Activated CD8-positive, alpha-beta memory T cell treated with anti-CD3 and anti-CD28 coated beads for 36 hours (primary cell): ENCODE results near the gene RCSD1. TPM values are rescaled to one million over a fixed set of nuclear protein-coding genes. Genes with fewer than 3 reads are reported as not detected.
"Not testable (repeated sequence)": the region's sequence is repeated elsewhere in the genome, so short reads cannot be mapped to it uniquely, and the experiment has no call there.

ENCODE experiments used
- CTCF ChIA-PET: fragments of 350-600 bp; sonication (Branson Sonifier 250); formaldehyde crosslinking; loops from one replicate; lab custom pipeline; 2021; ENCODE audit warnings: antibody characterized with exemption; lab: Charles Lee
- POLR2A ChIA-PET: fragments of 350-600 bp; sonication (Branson Sonifier 250); formaldehyde crosslinking; loops from one replicate; lab custom pipeline; 2021; ENCODE audit warnings: antibody characterized with exemption; lab: Charles Lee
- total RNA-seq, 2 experiments: library from RNA; stranded (reverse); gene quantifications; one replicate each; pipeline ENCODE4 v1.2.3, GENCODE V29; 2021

Gene RCSD1
- total RNA-seq, 2 experiments from 2014 or later: 44.1 to 46.7 TPM

DNA sequence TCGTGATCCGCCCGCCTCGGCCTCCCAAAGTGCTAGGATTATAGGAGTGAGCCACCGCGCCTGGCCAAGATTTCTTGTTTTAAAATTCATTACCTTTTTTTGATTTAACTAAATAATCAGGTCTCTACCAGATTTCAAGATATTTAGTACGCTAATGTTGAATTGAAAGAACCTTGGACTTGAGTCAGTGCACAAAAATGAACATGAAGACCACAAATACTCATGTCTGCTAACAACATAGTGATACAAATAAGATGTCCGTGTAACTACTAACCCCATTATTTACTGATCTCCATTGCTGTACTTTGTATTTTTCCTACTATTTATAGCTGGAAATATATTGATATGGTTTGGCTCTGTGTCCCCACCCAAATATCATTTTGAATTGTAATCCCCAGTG is 108.1 kb downstream of the RCSD1 start:
- POLR2A ChIA-PET: no interaction called here
- CTCF ChIA-PET: no interaction called here

DNA sequence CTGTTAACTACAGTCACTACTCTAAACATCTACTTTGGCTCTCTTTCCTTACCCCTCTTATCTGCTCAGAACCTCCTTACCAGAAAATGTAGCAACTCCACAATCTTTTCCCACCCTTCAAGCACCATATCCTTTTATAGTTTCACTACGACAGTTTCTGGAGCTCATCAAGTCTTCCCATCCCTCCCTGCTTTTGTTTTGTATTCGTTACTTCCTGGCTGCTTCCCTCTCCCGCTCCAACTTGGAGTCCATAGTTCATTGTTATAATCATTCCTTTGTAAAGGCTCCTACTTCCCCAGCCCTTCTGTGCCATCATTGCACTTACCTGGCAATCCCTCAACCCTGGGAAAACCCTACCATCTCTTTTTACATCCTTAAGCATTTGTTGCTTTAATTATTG is 109.7 kb downstream of the RCSD1 start:
- ChIA-PET CTCF (no interaction called here), POLR2A (no interaction called here)

DNA sequence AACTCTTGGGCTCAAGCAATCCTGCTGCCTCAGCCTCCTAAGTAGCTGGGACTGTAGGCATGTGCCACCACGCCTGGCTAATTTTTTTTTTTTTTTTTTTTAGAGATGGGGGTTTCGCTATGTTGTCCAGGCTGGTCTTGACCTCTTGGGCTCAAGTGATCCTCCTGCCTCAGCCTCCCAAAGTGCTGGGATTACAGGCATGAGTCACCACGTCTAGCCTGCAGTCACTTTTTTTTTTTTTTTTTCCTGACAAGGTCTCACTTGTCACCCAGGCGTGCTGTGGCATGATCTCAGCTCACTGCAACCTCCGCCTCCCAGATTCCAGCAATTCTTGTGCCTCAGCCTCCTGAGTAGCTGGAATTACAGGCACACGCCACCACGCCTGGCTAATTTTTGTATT is 111.1 kb downstream of the RCSD1 start:
- CTCF ChIA-PET: interaction anchor here (0.6 kb wide), 1 partner anchor 902 kb away, joined by 3 read pairs; the partner anchor contains the start of gene POGK
- POLR2A ChIA-PET: not testable (repeated sequence)

DNA sequence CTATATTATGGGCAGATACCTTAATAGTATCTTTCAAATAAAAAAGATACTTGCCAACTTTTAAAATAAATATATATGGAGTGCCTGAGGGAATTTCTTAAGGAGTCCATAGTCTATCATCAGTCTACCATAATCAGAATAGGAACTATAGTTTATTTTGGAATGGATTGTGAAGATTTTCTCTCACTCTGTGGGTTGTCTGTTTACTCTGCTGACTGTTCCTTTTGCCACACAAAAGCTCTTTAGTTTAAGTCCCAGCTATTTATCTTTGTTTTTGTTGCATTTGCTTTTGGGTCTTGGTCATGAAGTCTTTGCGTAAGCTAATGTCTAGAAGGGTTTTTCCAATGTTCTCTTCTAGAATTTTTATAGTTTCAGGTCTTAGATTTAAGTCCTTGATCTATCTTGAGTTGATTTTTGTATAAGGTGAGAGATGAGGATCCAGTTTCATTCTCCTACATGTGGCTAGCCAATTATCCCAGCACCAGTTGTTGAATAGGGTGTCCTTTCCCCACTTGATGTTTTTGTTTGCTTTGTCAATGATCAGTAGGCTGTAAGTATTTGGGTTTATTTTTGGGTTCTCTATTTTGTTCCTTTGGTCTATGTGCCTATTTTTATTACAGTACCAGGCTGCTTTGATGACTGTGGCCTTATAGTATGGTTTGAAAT is 112.5 kb downstream of the RCSD1 start:
- CTCF ChIA-PET, POLR2A ChIA-PET: not testable (repeated sequence)

DNA sequence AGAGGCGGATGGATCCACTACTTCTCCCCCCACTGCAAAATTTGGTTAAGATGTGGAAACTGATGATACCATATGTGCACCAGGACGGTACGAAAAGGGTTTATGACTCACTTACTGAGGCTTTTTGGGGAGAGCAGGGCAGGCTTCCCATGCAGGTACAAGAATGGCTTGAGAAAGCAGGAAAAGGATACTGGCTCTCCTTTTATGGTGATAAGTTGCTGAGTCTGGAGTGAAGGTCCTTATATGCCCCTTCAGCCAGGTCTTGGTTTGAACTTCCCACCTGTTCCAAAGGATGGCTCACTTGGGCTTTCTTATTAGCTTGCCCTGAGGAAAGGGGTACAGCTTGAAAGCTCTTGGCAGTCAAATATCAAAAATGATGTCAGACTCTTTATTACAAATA is 114.9 kb downstream of the RCSD1 start:
- ChIA-PET POLR2A (no interaction called here), CTCF (no interaction called here)

DNA sequence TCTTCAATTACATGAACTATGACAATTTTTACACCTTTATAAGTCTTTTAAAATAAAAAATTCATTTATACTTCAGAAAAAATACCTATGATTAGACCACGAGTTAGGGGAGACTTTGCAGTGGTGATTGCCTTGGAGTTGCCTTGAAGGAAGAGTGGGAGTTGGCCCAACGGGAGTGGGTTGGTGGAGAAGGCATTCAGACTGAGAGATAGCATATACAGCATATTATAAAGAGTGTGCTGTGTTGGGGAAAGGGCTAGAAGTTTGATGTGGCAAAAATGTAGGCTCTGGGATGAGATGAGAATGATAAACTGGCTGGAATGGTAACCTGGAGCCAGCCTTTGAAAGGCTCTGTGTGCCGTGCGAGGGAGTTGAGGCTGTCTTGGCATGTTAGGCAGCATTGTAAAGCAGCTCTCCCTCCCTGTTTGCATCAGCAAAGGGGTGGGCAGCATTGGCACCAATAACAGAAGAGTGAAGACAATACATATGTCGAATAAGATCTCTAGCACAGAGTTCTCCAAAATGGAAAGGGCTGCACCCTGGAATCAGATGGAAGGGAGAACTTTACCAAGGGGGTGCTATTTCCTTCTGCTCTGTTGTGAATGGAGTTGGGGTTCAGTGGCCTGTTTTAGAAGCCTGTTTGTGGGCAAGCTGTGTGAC is 116.1 kb downstream of the RCSD1 start:
- ChIA-PET CTCF (no interaction called here), POLR2A (no interaction called here)

DNA sequence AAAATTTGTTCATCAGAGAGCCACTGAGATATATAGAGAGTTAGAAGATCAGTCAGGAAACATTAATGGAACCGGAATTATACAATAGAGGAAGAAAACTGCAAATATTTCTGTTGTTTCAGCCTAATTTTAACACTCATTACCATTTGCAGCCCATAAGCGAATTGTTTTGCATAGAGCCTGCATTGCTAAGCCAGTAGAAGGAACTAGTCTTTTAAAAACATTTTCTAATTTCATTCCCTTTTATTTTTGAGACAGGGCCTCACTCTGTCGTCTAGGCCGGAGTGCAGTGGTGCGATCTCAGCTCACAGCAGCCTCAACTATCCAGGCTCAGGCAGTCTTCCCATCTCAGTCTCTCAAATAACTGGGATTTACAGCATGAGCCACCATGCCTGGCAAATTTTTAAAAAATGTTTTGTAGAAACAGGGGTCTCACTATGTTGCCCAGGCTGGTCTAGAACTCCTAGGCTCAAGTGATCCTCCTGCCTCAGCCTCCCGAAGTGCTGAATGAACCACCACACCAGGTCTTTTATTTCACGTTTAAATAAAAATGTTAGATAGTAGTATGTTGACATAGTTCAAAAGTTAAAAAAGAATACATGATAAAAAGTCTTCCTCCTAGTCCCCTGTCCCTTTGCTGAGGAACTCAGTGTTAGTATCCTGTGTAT is 117.1 kb downstream of the RCSD1 start:
- ChIA-PET POLR2A (no interaction called here), CTCF (no interaction called here)

DNA sequence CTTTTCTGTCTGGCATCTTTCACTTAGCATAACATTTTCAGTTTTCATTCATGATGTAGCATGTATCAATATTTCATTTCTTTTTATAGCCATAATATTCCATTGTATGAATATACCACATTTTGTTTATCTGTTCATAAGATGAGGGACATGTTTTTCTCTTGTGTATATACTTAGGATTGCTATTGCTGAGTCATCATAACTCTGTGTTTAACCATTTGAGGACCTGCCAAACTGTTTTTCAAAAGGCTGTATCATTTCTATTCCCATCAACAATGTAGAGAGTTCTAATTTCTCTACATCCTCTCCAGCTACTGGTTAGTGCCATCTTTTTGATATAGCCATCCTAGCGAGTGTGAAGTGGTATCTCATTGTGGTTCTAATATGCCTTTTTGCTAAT is 118.0 kb downstream of the RCSD1 start:
- POLR2A ChIA-PET: no interaction called here
- CTCF ChIA-PET: no interaction called here

DNA sequence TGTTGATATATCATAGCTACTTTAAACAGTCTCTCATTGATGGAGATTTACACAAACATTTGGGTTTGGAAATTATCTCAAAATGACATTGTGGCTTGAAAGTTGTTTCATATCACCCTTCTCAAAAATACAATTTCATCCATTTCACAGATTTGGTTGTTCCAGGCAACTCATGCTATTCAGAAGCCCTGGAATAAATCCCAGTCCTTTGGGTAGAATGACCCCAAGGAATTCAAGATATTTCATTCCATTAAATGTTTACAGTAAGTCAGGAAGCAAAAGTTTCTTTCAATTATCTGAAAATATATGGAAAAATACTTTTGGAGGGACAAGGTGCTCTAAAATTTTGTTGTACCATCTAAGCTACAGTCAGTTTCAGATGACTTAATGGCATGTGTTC is 118.9 kb downstream of the RCSD1 start:
- ChIA-PET POLR2A (no interaction called here), CTCF (no interaction called here)

DNA sequence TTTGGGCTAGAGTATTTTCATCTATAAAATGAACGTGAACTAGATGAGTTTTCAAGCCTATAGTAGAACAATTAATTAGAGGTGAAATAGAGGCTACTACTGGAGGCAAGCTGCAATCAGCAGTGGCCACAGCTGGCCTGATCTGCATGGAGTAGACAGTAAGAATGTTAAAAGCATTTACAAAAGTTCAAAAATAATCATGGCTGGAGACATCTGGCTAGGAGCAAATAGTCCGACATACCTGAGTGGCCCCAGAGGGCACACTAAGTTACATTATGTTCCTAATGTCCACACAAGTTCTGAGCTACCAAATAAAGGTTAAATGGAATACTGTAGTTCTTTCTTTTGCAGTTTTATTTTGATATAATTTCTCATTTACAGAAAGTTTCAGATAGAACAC is 119.7 kb downstream of the RCSD1 start:
- CTCF ChIA-PET: no interaction called here
- POLR2A ChIA-PET: no interaction called here

DNA sequence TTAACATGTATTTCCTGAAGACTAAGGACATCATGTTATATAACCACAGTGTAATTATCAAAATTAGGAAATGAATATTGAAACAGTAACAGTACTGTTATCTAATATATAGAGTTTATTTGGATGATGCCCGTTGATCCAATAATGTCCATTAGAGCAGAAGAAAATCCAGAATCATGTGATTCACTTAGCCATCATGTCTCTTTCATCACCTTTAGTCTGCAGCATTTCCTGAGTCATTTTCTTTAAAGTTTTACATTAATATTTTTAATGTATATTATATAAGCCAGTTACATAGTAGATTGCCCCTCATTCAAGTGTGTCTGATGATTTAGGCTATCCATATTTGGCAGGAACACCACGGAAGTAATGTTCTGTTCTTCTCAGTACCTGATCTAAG is 120.6 kb downstream of the RCSD1 start:
- POLR2A ChIA-PET: no interaction called here
- CTCF ChIA-PET: no interaction called here

DNA sequence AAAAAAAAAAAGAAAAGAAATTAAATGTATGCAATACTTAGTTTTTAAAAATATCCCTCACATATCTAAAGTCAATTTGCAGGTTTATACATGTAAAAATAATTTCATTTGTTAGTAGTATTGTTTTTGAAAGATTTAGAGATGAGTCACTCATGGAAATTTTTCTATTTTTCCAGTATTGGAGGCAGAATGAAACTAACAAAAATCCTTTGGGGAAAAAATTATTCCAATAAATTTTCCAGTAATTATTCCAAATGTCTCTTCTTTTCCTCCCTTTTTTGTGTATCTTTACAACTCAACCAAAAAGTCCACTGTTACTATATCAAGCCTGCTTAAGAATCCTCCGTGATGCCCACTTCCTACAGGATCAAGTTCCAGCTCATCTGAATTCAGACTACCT is 121.6 kb downstream of the RCSD1 start:
- ChIA-PET POLR2A (no interaction called here), CTCF (no interaction called here)

DNA sequence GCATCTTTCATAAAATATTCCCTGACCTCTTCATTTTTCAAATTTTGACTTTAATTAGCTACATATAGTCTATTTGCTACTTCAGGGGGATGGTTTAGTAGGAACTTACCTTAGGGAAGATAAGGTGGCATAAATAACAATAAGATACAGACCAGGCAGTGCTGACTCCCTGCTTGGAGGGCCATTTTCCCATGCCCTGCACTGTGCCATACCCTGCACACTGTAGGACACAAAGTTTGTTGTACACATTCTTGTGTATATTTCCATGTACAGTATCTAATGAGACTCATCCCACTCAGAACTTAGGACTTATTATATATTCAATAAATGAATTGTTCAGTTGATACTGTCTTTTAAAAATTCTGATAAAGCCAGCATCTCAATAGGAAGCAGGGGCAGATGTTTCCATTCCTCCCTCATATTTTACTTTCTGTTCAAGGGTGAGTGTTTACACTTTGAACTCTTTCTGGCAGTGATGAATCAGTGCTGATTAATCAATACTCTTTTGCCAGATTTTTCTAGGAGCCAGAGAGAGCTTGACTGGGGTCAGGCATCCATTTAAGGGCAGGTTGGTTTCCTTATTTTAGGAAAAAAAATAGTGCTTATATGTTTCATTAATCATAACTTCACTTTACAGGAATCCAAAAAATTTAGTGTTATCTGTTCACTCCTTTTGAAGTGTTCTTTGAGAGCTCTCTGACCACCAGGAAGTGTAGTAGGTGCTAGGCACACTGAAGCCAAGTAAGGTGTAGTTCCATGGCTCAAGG is 122.4 kb downstream of the RCSD1 start:
- POLR2A ChIA-PET: no interaction called here
- CTCF ChIA-PET: no interaction called here

DNA sequence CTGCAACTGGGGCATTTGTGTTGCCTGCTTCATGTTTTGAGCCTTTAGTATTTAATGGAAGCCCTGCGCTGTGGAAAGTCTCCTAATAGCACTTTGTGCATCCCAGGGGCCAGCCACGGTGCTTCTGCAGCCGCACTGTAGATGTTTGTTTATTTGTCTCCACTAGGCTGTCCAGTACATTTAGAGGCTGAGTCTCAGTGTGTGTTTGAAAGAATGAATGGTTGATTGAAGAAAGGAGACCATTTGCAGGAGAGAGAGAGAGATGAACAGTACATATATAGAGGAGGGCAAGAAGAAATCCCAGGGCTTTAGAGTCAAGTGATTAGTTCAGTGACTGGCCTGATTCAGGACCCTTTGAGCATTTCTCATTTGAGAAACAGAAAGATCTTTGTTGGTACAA is 125.6 kb downstream of the RCSD1 start:
- CTCF ChIA-PET: no interaction called here
- POLR2A ChIA-PET: no interaction called here

Other genes with a start within 250 kb of the RCSD1 start
- gene CD247, start 111.7 kb upstream of the RCSD1 start, total RNA-seq: 100 to 1,000 TPM; 157 to 159 TPM
- 10 to 100 TPM; 12.6 to 13.5 TPM for gene CREG1, start 76.5 kb upstream of the RCSD1 start, total RNA-seq
- 10 to 100 TPM; 20.6 to 22.4 TPM for gene MPZL1, start 91.8 kb downstream of the RCSD1 start, total RNA-seq